Natural killer cell (primary cell): Measurements from ENCODE around the gene PLCB4. TPM values are rescaled to one million over a fixed set of nuclear protein-coding genes. Genes with fewer than 3 reads are reported as not detected.

Source experiments
- ATAC-seq, 3 donors: fragments of 150-1000 bp in 2 of 3; fragments of 200-7000 bp in 1 of 3; cut with Tn5 transposase; 1 replicate in 1 of 3; 2 replicates in 2 of 3; pipeline ENCODE4 v1.10.0; 2021; ENCODE audit warnings: mild to moderate bottlenecking in 2 of 3, moderate library complexity in 2 of 3
- DNase-seq, 2 donors: peaks; one replicate each; pipeline versions ENCODE4 v3.0.0 to v3.0.0-alpha.2; 2013 to 2021; ENCODE audit warnings: mixed read lengths in 1 of 2
- H3K27ac ChIP-seq: one replicate; pipeline ENCODE4 v1.5.1; 2013; ENCODE audit warnings: mild to moderate bottlenecking, low read length
- H3K27me3 ChIP-seq: one replicate; pipeline ENCODE4 v1.6.1; 2013; ENCODE audit warnings: low read length; ENCODE audit not compliant: control insufficient read depth, insufficient read depth
- H3K36me3 ChIP-seq: one replicate; pipeline ENCODE4 v1.6.1; 2013; ENCODE audit warnings: low read length; ENCODE audit not compliant: control insufficient read depth, insufficient read depth
- H3K4me1 ChIP-seq: one replicate; pipeline ENCODE4 v1.6.1; 2013; ENCODE audit warnings: low read length; ENCODE audit not compliant: control insufficient read depth, insufficient read depth
- H3K4me3 ChIP-seq: one replicate; pipeline ENCODE4 v1.5.1; 2013; ENCODE audit warnings: low read length
- H3K9me3 ChIP-seq: one replicate; pipeline ENCODE4 v1.6.1; 2013; ENCODE audit warnings: low read length; ENCODE audit not compliant: control insufficient read depth, insufficient read depth
- H3K27ac Mint-ChIP-seq, 2 donors: one replicate each; pipeline ENCODE4 v1.8.0; 2022; ENCODE audit warnings: mild to moderate bottlenecking in 2 of 2, mixed read lengths in 2 of 2, moderate library complexity in 1 of 2
- H3K27me3 Mint-ChIP-seq, 2 donors: one replicate each; pipeline ENCODE4 v1.8.0; 2022; ENCODE audit warnings: low read depth in 2 of 2, mixed read lengths in 2 of 2
- H3K36me3 Mint-ChIP-seq: one replicate; pipeline ENCODE4 v1.8.0; 2022; ENCODE audit warnings: mixed read lengths
- H3K4me1 Mint-ChIP-seq, 2 donors: one replicate each; pipeline ENCODE4 v1.8.0; 2022; ENCODE audit warnings: mixed read lengths in 2 of 2
- H3K4me3 Mint-ChIP-seq: one replicate; pipeline ENCODE4 v1.8.0; 2022; ENCODE audit warnings: mild to moderate bottlenecking, moderate library complexity, mixed read lengths
- H3K9me3 Mint-ChIP-seq, 2 donors: one replicate each; pipeline ENCODE4 v1.8.0; 2022; ENCODE audit warnings: mixed read lengths in 2 of 2
- WGBS: methylation state at CpG from one replicate; pipeline ENCODE4 v1.1.7; 2013; ENCODE audit warnings: missing lambda C conversion rate; ENCODE audit not compliant: insufficient coverage; 5-methylcytosine and 5-hydroxymethylcytosine counted together
- intact Hi-C: fragments of 100-400 bp; cut with micrococcal nuclease; formaldehyde crosslinking; loops from one replicate; pipeline ENCODE4 v1.14.2; 2022
- total RNA-seq, 4 donors: library from RNA; stranded (reverse); fragments of 120-200 nt in 1 of 4; gene quantifications; one replicate each; pipeline versions ENCODE4 v1.2.3 to v1.2.4, GENCODE V29; 2013 to 2022
- TF ChIP-seq, protein P1 (sequence below): fragments of 200-600 bp; IDR thresholded peaks from one replicate; pipeline ENCODE4 v1.8.0; 2022; ENCODE audit warnings: antibody characterized with exemption

Gene PLCB4
- total RNA-seq, 3 donors from 2014 or later (not counting 1 experiment from before 2014, with no cell fraction given): 0.05 to 0.40 TPM; not detected in 1

DNA sequence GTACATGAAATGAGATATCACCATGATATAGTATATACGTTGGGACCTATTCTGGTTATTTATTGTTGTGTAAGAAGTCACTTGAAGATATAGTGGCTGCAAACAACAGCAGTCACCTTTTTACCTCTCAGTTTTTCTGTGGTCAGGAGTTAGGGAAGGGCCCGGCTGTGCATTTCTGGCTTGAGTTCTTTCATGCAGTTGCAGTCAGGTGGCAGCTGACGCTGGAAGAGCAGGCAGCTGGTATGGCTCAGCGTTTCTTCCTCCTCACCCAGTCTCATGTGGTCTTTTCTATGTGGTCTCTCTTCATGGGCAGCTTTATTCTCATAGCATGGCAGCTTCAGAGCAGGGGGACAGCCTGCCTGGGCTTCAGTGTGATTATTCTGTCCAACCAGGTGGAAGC lies 154.4 kb downstream of the PLCB4 start:
- H3K27me3 ChIP-seq: no peaks in the 10 kb centered on the region
- Mint-ChIP-seq H3K27ac (no peak overlapping the region), H3K9me3 (peaks cover 2 to 6% of the 10 kb centered on the region in 2 donors), H3K36me3 (no peaks in the 10 kb centered on the region), H3K27me3 (no peaks in the 10 kb centered on the region), H3K4me3 (no peak overlapping the region), H3K4me1 (no peaks in the 10 kb centered on the region)
- H3K9me3 ChIP-seq: no peaks in the 10 kb centered on the region
- TF ChIP-seq, protein P1, sequence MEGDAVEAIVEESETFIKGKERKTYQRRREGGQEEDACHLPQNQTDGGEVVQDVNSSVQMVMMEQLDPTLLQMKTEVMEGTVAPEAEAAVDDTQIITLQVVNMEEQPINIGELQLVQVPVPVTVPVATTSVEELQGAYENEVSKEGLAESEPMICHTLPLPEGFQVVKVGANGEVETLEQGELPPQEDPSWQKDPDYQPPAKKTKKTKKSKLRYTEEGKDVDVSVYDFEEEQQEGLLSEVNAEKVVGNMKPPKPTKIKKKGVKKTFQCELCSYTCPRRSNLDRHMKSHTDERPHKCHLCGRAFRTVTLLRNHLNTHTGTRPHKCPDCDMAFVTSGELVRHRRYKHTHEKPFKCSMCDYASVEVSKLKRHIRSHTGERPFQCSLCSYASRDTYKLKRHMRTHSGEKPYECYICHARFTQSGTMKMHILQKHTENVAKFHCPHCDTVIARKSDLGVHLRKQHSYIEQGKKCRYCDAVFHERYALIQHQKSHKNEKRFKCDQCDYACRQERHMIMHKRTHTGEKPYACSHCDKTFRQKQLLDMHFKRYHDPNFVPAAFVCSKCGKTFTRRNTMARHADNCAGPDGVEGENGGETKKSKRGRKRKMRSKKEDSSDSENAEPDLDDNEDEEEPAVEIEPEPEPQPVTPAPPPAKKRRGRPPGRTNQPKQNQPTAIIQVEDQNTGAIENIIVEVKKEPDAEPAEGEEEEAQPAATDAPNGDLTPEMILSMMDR: no peak
- ATAC-seq (no peak), DNase-seq (no peak)
- H3K4me1 ChIP-seq: no peaks in the 10 kb centered on the region
- no peaks in the 10 kb centered on the region for H3K36me3 ChIP-seq
- 40% methylated on average over 4 of the region's 4 CpGs for WGBS
- no peak overlapping the region for H3K4me3 ChIP-seq
- intact Hi-C loops: no loop called here
- no peak overlapping the region for H3K27ac ChIP-seq

DNA sequence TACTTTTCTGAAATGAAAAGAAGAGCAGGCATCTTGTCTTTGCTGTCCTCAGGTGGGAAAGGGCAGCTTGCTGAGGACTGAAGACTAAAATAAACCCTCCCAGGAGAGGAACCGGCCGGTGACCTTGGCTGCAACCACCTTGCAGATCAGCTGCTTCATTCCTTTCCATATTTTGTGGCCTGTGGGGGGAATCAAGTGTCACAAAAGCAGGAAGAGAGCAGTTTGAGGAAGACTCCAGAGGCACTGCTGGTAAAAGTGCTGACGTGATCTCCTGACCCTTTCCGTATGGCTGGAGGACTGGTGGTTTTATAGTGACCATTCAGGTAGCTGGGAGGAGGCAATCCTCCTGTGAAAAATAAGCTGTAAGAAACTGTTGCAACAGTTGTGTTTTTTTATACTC lies 157.0 kb downstream of the PLCB4 start:
- no peaks in the 10 kb centered on the region for H3K36me3 ChIP-seq
- no peaks in the 10 kb centered on the region for H3K27me3 Mint-ChIP-seq
- no peak overlapping the region for H3K27ac Mint-ChIP-seq
- TF ChIP-seq, protein P1: no peak
- H3K27me3 ChIP-seq: no peaks in the 10 kb centered on the region
- no peaks in the 10 kb centered on the region for H3K9me3 ChIP-seq
- no peaks in the 10 kb centered on the region for H3K4me1 ChIP-seq
- H3K27ac ChIP-seq: no peak overlapping the region
- 67% methylated on average over 4 of the region's 4 CpGs for WGBS
- H3K9me3 Mint-ChIP-seq: peaks cover under 1 to 6% of the 10 kb centered on the region in 2 donors
- no peak overlapping the region for H3K4me3 ChIP-seq
- H3K36me3 Mint-ChIP-seq: no peaks in the 10 kb centered on the region
- ATAC-seq (no peak), DNase-seq (no peak)
- no peak overlapping the region for H3K4me3 Mint-ChIP-seq
- H3K4me1 Mint-ChIP-seq: no peaks in the 10 kb centered on the region
- intact Hi-C loops: no loop called here

DNA sequence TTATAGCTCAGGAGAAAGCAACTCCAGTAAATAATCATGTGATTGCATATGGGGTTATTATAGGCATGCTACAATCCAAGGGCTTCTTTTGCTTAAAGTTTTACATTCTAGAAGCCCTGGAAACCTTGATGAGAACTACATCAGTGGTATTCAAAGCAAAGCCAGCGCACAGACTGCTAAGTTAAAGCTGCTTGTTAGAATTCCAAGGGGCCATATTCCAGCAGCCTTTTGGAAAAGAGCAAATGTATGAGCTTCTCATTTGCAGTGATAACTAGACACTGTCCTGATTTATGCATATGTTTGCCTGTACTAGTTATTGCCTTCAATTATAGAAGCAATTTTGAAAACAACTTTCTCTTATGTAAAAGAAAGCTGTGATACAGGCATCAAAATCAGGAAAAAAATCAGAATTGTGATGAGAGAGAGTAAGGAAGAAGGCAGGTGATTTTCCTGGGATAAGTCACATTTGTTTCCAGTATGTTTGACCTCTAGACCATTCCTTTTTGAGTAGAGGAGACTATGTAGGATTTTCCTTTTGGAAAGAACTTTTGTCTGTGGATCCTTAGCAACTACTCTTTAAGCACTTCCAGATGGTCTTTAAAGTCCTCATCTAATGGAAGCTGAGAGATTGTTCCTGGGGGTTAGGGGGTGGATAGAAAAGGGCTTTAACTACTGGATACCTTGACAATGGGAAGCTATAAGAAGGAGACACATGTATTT lies 159.2 kb downstream of the PLCB4 start:
- Mint-ChIP-seq H3K4me1 (no peaks in the 10 kb centered on the region), H3K4me3 (no peak overlapping the region), H3K36me3 (no peaks in the 10 kb centered on the region), H3K27ac (no peak overlapping the region), H3K9me3 (peaks cover 0 to 6% of the 10 kb centered on the region in 2 donors), H3K27me3 (no peaks in the 10 kb centered on the region)
- TF ChIP-seq, protein P1: no peak
- no peak for DNase-seq
- H3K4me1 ChIP-seq: no peaks in the 10 kb centered on the region
- no peaks in the 10 kb centered on the region for H3K9me3 ChIP-seq
- no peak overlapping the region for H3K4me3 ChIP-seq
- intact Hi-C loops: no loop called here
- no peak for ATAC-seq
- 96% methylated on average over 1 of the region's 1 CpG for WGBS
- no peaks in the 10 kb centered on the region for H3K27me3 ChIP-seq
- no peaks in the 10 kb centered on the region for H3K36me3 ChIP-seq
- H3K27ac ChIP-seq: no peak overlapping the region
